ENCODE data around the gene SPATA13.

SPATA13 gene

DNA sequence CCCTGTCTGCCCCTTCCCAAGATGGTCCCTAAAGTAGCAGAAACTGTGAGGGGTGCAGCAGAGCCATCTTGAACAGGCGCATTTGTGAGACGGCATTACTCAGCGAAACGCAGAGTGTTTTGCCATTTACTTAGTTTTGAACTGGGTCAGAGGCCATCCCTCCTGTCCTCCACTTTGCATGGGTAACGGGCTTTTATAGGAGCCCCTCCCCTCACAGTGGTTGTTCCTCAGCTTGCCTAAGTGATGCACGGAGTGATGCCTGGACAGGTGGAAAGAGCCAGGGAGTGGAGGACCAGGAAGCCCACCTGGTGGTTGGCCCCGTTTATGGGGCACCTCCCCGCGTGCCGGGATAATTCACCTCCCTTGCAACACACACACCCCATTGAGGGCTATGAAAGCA, 80.8 kb downstream of the SPATA13 start:
- Histone ChIP-seq H3K27ac (ENCODE audit: low read depth, low read length) (no peak overlapping the region), H3K9me3 (ENCODE audit: control insufficient read depth in 5 of 5, low read length in 5 of 5) (no peaks in the 10 kb centered on the region), H3K4me1 (ENCODE audit: control insufficient read depth in 5 of 5, insufficient read depth in 5 of 5, low read length in 5 of 5) (no peaks in the 10 kb centered on the region), H3K9ac (ENCODE audit: low read length in 5 of 5) (no peak overlapping the region), H3K27me3 (ENCODE audit: control insufficient read depth in 5 of 5, insufficient read depth in 4 of 5, low read length in 5 of 5) (no peaks in the 10 kb centered on the region), H3K4me3 (ENCODE audit: low read depth in 1 of 5, low read length in 5 of 5) (no peak overlapping the region), H3K36me3 (ENCODE audit: control insufficient read depth in 5 of 5, insufficient read depth in 5 of 5, low read length in 5 of 5) (no peaks in the 10 kb centered on the region)

DNA sequence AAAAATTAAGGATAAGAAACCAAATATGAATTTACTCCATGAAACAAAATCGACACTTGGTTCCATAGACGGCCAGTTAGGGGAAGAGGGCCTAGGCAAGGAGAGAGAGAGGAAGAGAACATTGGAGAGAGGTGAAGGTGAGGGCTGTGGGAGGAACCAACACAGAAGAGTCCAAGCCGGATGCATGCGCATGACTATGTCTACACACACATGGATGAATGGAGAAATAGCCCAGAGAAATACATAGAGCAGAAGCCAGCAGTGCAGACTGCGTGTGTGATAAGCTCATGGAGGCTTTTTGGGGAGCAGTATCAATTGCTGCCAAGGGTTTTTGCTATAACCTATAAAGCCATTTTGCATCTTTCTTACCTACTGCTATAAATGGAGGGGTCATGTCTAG, 81.6 kb downstream of the SPATA13 start:
- Histone ChIP-seq H3K4me3 (ENCODE audit: low read depth in 1 of 5, low read length in 5 of 5) (no peak overlapping the region), H3K27ac (ENCODE audit: low read depth, low read length) (no peak overlapping the region), H3K9me3 (ENCODE audit: control insufficient read depth in 5 of 5, low read length in 5 of 5) (no peaks in the 10 kb centered on the region), H3K36me3 (ENCODE audit: control insufficient read depth in 5 of 5, insufficient read depth in 5 of 5, low read length in 5 of 5) (no peaks in the 10 kb centered on the region), H3K27me3 (ENCODE audit: control insufficient read depth in 5 of 5, insufficient read depth in 4 of 5, low read length in 5 of 5) (no peaks in the 10 kb centered on the region), H3K9ac (ENCODE audit: low read length in 5 of 5) (no peak overlapping the region), H3K4me1 (ENCODE audit: control insufficient read depth in 5 of 5, insufficient read depth in 5 of 5, low read length in 5 of 5) (no peaks in the 10 kb centered on the region)

DNA sequence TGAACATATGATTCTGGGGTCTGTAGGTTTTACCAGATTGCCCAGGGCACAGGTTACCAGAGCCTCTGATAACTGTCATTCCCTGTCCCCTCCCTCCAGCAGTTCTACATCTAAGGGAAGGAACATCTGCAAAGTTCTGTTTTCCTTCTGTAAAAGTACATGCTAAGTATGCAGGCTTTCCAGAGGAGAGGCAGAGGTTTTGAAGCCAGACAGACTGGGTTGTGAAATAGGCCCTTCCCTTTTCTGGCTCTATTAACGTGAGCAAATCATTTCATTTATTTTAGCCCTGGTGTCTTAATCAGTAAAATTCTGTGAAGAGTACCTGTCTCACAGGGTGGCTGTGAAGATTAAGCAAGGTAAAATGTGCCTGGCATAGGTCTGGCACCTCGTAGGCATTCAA, 82.8 kb downstream of the SPATA13 start:
- H3K4me3 ChIP-seq (ENCODE audit: low read depth in 1 of 5, low read length in 5 of 5): no peak overlapping the region
- H3K4me1 ChIP-seq (ENCODE audit: control insufficient read depth in 5 of 5, insufficient read depth in 5 of 5, low read length in 5 of 5): no peaks in the 10 kb centered on the region
- H3K36me3 ChIP-seq (ENCODE audit: control insufficient read depth in 5 of 5, insufficient read depth in 5 of 5, low read length in 5 of 5): no peaks in the 10 kb centered on the region
- no peaks in the 10 kb centered on the region for H3K9me3 ChIP-seq (ENCODE audit: control insufficient read depth in 5 of 5, low read length in 5 of 5)
- H3K27me3 ChIP-seq (ENCODE audit: control insufficient read depth in 5 of 5, insufficient read depth in 4 of 5, low read length in 5 of 5): no peaks in the 10 kb centered on the region
- no peak overlapping the region for H3K9ac ChIP-seq (ENCODE audit: low read length in 5 of 5)
- H3K27ac ChIP-seq (ENCODE audit: low read depth, low read length): no peak overlapping the region

DNA sequence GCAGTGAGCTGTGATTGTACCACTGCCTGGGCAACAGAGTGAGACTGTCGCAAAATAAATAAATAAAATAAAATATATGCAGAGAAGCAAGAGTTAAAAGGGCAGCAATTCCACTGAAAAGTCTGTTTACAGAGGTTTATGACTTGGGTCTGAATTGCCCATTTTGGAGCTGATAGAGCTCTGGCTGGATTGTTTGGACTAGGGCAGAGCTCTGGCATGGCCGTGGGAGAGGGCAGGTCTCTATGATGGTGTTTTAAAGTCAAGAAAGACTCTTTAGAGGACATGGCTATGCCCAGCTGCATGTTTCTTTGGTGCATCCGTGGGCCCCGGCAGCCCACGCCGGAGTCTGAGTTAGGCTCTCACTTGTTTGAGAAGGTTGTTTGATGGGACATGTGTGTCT, 84.3 kb downstream of the SPATA13 start:
- no peaks in the 10 kb centered on the region for H3K4me1 ChIP-seq (ENCODE audit: control insufficient read depth in 5 of 5, insufficient read depth in 5 of 5, low read length in 5 of 5)
- no peak overlapping the region for H3K27ac ChIP-seq (ENCODE audit: low read depth, low read length)
- H3K9me3 ChIP-seq (ENCODE audit: control insufficient read depth in 5 of 5, low read length in 5 of 5): no peaks in the 10 kb centered on the region
- H3K9ac ChIP-seq (ENCODE audit: low read length in 5 of 5): no peak overlapping the region
- no peak overlapping the region for H3K4me3 ChIP-seq (ENCODE audit: low read depth in 1 of 5, low read length in 5 of 5)
- no peaks in the 10 kb centered on the region for H3K36me3 ChIP-seq (ENCODE audit: control insufficient read depth in 5 of 5, insufficient read depth in 5 of 5, low read length in 5 of 5)
- no peaks in the 10 kb centered on the region for H3K27me3 ChIP-seq (ENCODE audit: control insufficient read depth in 5 of 5, insufficient read depth in 4 of 5, low read length in 5 of 5)

DNA sequence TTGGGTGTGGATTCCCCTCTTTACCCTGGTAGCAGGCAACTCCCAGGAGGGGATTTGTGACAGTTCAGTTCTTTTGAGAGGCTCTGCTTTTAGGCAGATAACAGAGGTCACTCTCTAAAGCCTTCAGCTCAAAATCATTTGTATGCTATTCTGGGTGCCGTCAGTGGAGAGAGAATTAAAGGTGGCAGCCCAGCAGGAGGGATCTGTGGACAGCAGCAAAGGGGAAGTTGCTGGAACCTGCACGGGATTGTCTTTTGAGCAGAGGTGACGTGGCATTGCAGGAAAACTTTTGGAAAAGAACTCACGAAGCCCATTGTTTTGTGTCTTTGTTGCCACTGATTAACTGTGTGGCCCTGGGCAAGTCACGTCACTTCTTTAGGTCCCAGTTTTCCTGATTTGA, 86.5 kb downstream of the SPATA13 start:
- peaks cover 0 to 2% (median 0%) of the 10 kb centered on the region in 5 donors for H3K27me3 ChIP-seq (ENCODE audit: control insufficient read depth in 5 of 5, insufficient read depth in 4 of 5, low read length in 5 of 5)
- H3K9ac ChIP-seq (ENCODE audit: low read length in 5 of 5): no peak overlapping the region
- no peak overlapping the region for H3K4me3 ChIP-seq (ENCODE audit: low read depth in 1 of 5, low read length in 5 of 5)
- H3K36me3 ChIP-seq (ENCODE audit: control insufficient read depth in 5 of 5, insufficient read depth in 5 of 5, low read length in 5 of 5): peaks cover 0 to 7% (median 3%) of the 10 kb centered on the region in 5 donors
- no peaks in the 10 kb centered on the region for H3K4me1 ChIP-seq (ENCODE audit: control insufficient read depth in 5 of 5, insufficient read depth in 5 of 5, low read length in 5 of 5)
- H3K9me3 ChIP-seq (ENCODE audit: control insufficient read depth in 5 of 5, low read length in 5 of 5): no peaks in the 10 kb centered on the region
- no peak overlapping the region for H3K27ac ChIP-seq (ENCODE audit: low read depth, low read length)

DNA sequence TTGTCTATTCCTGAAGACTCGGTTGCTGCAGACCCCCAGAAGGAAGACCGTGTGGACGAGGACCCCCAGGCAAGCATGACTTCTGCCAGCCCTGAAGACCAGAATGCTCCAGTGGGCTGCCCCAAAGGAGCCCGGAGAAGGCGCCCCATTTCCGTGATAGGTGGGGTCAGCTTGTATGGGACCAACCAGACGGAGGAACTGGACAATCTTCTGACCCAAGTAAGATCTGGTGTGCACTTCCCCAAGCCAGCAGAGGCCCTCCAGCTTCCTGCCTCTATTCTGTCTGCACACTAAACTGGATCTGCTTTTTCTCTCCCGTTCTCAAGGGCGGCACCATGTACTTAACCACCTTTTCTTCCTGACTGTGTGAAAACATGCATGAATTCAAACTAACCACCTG, 89.1 kb downstream of the SPATA13 start:
- no peaks in the 10 kb centered on the region for H3K9me3 ChIP-seq (ENCODE audit: control insufficient read depth in 5 of 5, low read length in 5 of 5)
- H3K4me1 ChIP-seq (ENCODE audit: control insufficient read depth in 5 of 5, insufficient read depth in 5 of 5, low read length in 5 of 5): peaks cover 0 to 11% (median 4%) of the 10 kb centered on the region in 5 donors
- H3K27ac ChIP-seq (ENCODE audit: low read depth, low read length): no peak overlapping the region

DNA sequence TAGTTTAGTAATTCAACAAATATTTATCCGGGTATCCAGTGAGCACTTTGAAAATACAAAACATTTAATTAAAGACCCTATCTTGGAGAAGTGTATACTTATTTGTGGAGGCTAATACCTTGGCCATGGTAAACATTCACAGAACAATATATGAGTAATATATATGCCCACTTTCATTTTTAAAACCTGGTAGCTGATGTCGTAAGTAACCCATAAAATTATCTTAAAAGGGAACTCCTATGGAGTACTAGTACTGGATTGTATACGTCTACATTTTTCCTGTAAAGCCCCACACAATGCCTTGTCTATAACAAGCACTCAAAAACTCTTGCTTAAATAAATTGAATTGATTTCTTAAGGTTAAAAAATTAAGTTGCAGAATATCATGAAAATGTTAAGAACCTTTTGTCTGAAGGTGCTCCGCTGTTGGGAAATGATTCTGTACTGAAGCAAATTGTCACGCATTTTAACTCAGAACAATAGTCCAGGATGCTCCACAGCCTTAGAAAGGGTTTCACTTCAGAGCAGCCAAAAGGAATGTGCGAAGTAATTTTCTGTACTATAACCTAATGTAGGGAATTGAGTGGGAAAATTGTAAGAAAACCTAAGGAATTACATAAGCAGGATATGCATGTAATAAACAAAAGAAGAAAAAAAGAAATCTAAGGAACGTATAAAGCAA, 90.0 kb downstream of the SPATA13 start:
- peaks cover 0 to 2% (median 0%) of the 10 kb centered on the region in 5 donors for H3K27me3 ChIP-seq (ENCODE audit: control insufficient read depth in 5 of 5, insufficient read depth in 4 of 5, low read length in 5 of 5)
- H3K4me3 ChIP-seq (ENCODE audit: low read depth in 1 of 5, low read length in 5 of 5): no peak overlapping the region
- peaks cover 0 to 13% (median 4%) of the 10 kb centered on the region in 5 donors for H3K4me1 ChIP-seq (ENCODE audit: control insufficient read depth in 5 of 5, insufficient read depth in 5 of 5, low read length in 5 of 5)
- H3K27ac ChIP-seq (ENCODE audit: low read depth, low read length): no peak overlapping the region
- no peaks in the 10 kb centered on the region for H3K9me3 ChIP-seq (ENCODE audit: control insufficient read depth in 5 of 5, low read length in 5 of 5)
- H3K36me3 ChIP-seq (ENCODE audit: control insufficient read depth in 5 of 5, insufficient read depth in 5 of 5, low read length in 5 of 5): peaks cover 0 to 11% (median 7%) of the 10 kb centered on the region in 5 donors
- no peak overlapping the region for H3K9ac ChIP-seq (ENCODE audit: low read length in 5 of 5)

More for the DNA sequence above, 89.1 kb downstream of the SPATA13 start:
- no peak overlapping the region for H3K9ac ChIP-seq (ENCODE audit: low read length in 5 of 5)
- peaks cover 0 to 11% (median 7%) of the 10 kb centered on the region in 5 donors for H3K36me3 ChIP-seq (ENCODE audit: control insufficient read depth in 5 of 5, insufficient read depth in 5 of 5, low read length in 5 of 5)
- peaks cover 0 to 2% (median 0%) of the 10 kb centered on the region in 5 donors for H3K27me3 ChIP-seq (ENCODE audit: control insufficient read depth in 5 of 5, insufficient read depth in 4 of 5, low read length in 5 of 5)
- H3K4me3 ChIP-seq (ENCODE audit: low read depth in 1 of 5, low read length in 5 of 5): no peak overlapping the region

DNA sequence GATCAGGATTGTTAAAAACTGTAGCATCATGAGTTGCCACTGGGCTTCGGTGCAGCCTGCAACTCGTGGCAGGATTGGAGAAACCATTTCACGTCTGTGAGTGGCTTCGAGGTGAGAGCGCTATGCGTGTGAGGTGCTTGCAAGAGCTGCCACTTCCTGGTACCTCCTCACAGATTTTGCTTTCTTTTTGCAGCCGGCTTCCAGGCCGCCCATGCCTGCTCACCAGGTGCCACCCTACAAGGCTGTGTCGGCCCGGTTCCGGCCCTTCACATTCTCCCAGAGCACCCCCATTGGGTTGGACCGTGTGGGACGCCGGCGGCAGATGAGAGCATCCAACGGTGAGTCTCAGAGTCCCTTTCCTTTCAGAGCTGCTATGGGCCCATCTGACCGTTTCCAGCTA, 91.0 kb downstream of the SPATA13 start:
- Histone ChIP-seq H3K36me3 (ENCODE audit: control insufficient read depth in 5 of 5, insufficient read depth in 5 of 5, low read length in 5 of 5) (peaks cover 0 to 11% (median 7%) of the 10 kb centered on the region in 5 donors), H3K9ac (ENCODE audit: low read length in 5 of 5) (no peak overlapping the region), H3K9me3 (ENCODE audit: control insufficient read depth in 5 of 5, low read length in 5 of 5) (no peaks in the 10 kb centered on the region), H3K27me3 (ENCODE audit: control insufficient read depth in 5 of 5, insufficient read depth in 4 of 5, low read length in 5 of 5) (peaks cover 0 to 2% (median 0%) of the 10 kb centered on the region in 5 donors), H3K4me3 (ENCODE audit: low read depth in 1 of 5, low read length in 5 of 5) (peak overlapping the region in 2 of 5 donors; percentile 3 to 4), H3K27ac (ENCODE audit: low read depth, low read length) (no peak overlapping the region), H3K4me1 (ENCODE audit: control insufficient read depth in 5 of 5, insufficient read depth in 5 of 5, low read length in 5 of 5) (peaks cover 0 to 13% (median 4%) of the 10 kb centered on the region in 5 donors)

DNA sequence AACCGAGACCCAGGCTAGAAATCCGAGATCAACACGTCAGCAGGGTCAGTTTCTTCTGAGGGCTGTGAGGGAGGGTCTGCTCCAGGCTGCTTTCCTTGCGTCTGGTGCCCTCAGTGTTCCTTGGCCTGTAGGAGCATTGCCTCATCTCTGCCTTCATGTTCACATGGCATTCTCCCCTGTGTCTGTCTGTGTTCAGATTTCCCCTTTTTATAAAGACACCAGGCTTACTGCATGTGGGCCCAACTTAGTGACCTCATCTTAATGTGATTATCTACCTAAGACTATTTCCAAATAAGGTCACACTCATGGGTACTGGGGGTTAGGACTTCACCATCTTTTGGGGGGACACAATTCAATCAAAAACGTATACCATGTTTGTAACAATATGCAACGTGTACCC, 91.6 kb downstream of the SPATA13 start:
- Histone ChIP-seq H3K4me1 (ENCODE audit: control insufficient read depth in 5 of 5, insufficient read depth in 5 of 5, low read length in 5 of 5) (peaks cover 0 to 13% (median 4%) of the 10 kb centered on the region in 5 donors), H3K27ac (ENCODE audit: low read depth, low read length) (no peak overlapping the region), H3K27me3 (ENCODE audit: control insufficient read depth in 5 of 5, insufficient read depth in 4 of 5, low read length in 5 of 5) (peaks cover 0 to 2% (median 0%) of the 10 kb centered on the region in 5 donors), H3K36me3 (ENCODE audit: control insufficient read depth in 5 of 5, insufficient read depth in 5 of 5, low read length in 5 of 5) (peaks cover 0 to 11% (median 7%) of the 10 kb centered on the region in 5 donors), H3K4me3 (ENCODE audit: low read depth in 1 of 5, low read length in 5 of 5) (peak overlapping the region in 2 of 5 donors; percentile 3 to 4), H3K9ac (ENCODE audit: low read length in 5 of 5) (no peak overlapping the region), H3K9me3 (ENCODE audit: control insufficient read depth in 5 of 5, low read length in 5 of 5) (no peaks in the 10 kb centered on the region)

DNA sequence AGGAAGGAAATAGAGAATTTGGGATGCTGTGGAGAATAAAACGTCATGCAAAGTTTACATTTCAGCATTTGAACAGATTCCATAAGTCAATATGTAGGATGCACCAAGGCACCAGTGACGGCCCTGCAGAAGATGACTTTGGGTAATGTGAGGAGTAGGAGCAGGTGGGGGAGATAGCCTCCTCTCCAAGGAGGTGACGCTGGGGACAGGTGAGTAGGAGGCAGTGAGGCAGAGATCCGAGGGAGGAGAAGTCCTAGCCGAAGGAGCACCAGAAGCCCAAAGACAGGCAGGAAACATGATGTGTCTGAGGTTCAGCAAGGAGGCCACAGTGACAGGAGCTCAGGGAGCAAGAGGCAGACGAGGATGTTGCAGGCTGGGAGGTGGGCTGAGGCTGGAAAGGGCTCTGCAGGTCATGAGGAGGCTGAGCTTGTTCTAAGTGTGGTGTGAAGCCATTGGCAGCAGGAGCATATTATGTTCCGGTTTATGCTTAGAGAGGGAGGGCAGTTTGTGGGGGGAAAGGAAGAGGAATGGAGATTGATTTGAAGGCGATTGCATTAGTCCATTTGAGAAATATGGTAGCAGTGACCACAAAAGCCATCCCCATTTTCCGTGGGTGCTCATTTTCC, 93.1 kb downstream of the SPATA13 start:
- Histone ChIP-seq H3K9ac (ENCODE audit: low read length in 5 of 5) (no peak overlapping the region), H3K36me3 (ENCODE audit: control insufficient read depth in 5 of 5, insufficient read depth in 5 of 5, low read length in 5 of 5) (peaks cover 0 to 11% (median 7%) of the 10 kb centered on the region in 5 donors), H3K27ac (ENCODE audit: low read depth, low read length) (no peak overlapping the region), H3K9me3 (ENCODE audit: control insufficient read depth in 5 of 5, low read length in 5 of 5) (no peaks in the 10 kb centered on the region), H3K4me3 (ENCODE audit: low read depth in 1 of 5, low read length in 5 of 5) (peak overlapping the region in 1 of 5 donors; percentile 45), H3K4me1 (ENCODE audit: control insufficient read depth in 5 of 5, insufficient read depth in 5 of 5, low read length in 5 of 5) (peaks cover 0 to 13% (median 4%) of the 10 kb centered on the region in 5 donors), H3K27me3 (ENCODE audit: control insufficient read depth in 5 of 5, insufficient read depth in 4 of 5, low read length in 5 of 5) (peaks cover 0 to 2% (median 0%) of the 10 kb centered on the region in 5 donors)

Data from subcutaneous abdominal adipose tissue (tissue), 5 donors.